Suprapubic skin (tissue), 4 donors: ENCODE measurements around the gene WDR45B. TPM values are rescaled to one million over a fixed set of nuclear protein-coding genes. Genes with fewer than 3 reads are reported as not detected.

ENCODE experiments used
- DNase-seq, 2 donors: peaks; one replicate each; pipeline ENCODE4 v3.0.0-alpha.2; 2019; ENCODE audit warnings: low spot score in 2 of 2
- H3K27ac ChIP-seq: fragments of 200-600 bp; sonication (generic); one replicate; pipeline ENCODE4 v1.5.1; 2019
- H3K27me3 ChIP-seq: fragments of 200-600 bp; sonication (generic); one replicate; pipeline ENCODE4 v1.5.1; 2019
- H3K36me3 ChIP-seq: fragments of 200-600 bp; sonication (generic); one replicate; pipeline ENCODE4 v1.5.1; 2019
- H3K4me1 ChIP-seq: fragments of 200-600 bp; sonication (generic); one replicate; pipeline ENCODE4 v1.5.1; 2019
- H3K4me3 ChIP-seq: fragments of 200-600 bp; sonication (generic); one replicate; pipeline ENCODE4 v1.5.1; 2019; ENCODE audit warnings: mild to moderate bottlenecking
- H3K9me3 ChIP-seq: fragments of 200-600 bp; sonication (generic); one replicate; pipeline ENCODE4 v1.5.1; 2019
- CTCF ChIP-seq, 2 donors: fragments of 200-600 bp in 1 of 2; fragments of 450-650 bp in 1 of 2; sonication (generic) in 1 of 2; IDR thresholded peaks; one replicate each; pipeline ENCODE4 v1.5.1; 2016 to 2019; ENCODE audit warnings: antibody characterized with exemption in 2 of 2, mild to moderate bottlenecking in 1 of 2, moderate library complexity in 1 of 2
- EP300 ChIP-seq: sonication (generic); formaldehyde crosslinking; IDR thresholded peaks from one replicate; pipeline ENCODE4 v1.6.1; 2017; ENCODE audit warnings: antibody characterized with exemption
- POLR2A ChIP-seq, 2 donors: fragments of 450-650 bp; IDR thresholded peaks; one replicate each; pipeline ENCODE4 v1.6.1; 2017; ENCODE audit warnings: antibody characterized with exemption in 2 of 2, mild to moderate bottlenecking in 2 of 2, moderate library complexity in 2 of 2
- POLR2AphosphoS5 ChIP-seq, 3 donors: sonication (generic); formaldehyde crosslinking; IDR thresholded peaks; one replicate each; pipeline ENCODE4 v1.6.1; 2017; ENCODE audit warnings: antibody characterized with exemption in 3 of 3
- WGBS: methylation state at CpG from one replicate; pipeline ENCODE4 v1.1.5; 2018; 5-methylcytosine and 5-hydroxymethylcytosine counted together
- total RNA-seq, 4 donors: library from RNA; depleted of rRNA; stranded (reverse); fragments of >200 nt; gene quantifications; one replicate each; pipeline ENCODE4 v1.1.0, GENCODE V29; 2016

The WDR45B gene
- total RNA-seq, 4 donors from 2014 or later: 70.1 to 96.8 (median 90.0) TPM

GRCh38 chr17:82640036-82640435 lies 8.2 kb downstream of the WDR45B start:
- no peaks in the 10 kb centered on the region for H3K27me3 ChIP-seq
- no peak overlapping the region for H3K4me3 ChIP-seq
- DNase-seq: no peak
- peaks cover 14% of the 10 kb centered on the region for H3K4me1 ChIP-seq
- H3K27ac ChIP-seq: no peak overlapping the region
- TF ChIP-seq POLR2AphosphoS5 (IDR thresholded peaks at IDR 0.05) (no peak), POLR2A (IDR thresholded peaks at IDR 0.05) (no peak), EP300 (no peak), CTCF (IDR thresholded peaks at IDR 0.05) (no peak)
- peaks cover 54% of the 10 kb centered on the region for H3K36me3 ChIP-seq
- no peaks in the 10 kb centered on the region for H3K9me3 ChIP-seq
- WGBS: 85% methylated on average over 5 of the region's 5 CpGs

- Histone ChIP-seq H3K4me1 (peaks cover 14% of the 10 kb centered on the region), H3K27ac (no peak overlapping the region), H3K36me3 (peaks cover 54% of the 10 kb centered on the region), H3K9me3 (no peaks in the 10 kb centered on the region), H3K4me3 (no peak overlapping the region), H3K27me3 (no peaks in the 10 kb centered on the region)
- DNase-seq: no peak
- TF ChIP-seq CTCF (IDR thresholded peaks at IDR 0.05) (no peak), POLR2AphosphoS5 (IDR thresholded peaks at IDR 0.05) (no peak), POLR2A (IDR thresholded peaks at IDR 0.05) (no peak), EP300 (no peak)
- 81% methylated on average over 13 of the region's 14 CpGs for WGBS
These were observed 8.6 kb downstream of the WDR45B start for GRCh38 chr17:82639628-82640027.

- no peaks in the 10 kb centered on the region for H3K9me3 ChIP-seq
- H3K36me3 ChIP-seq: peaks cover 45% of the 10 kb centered on the region
- no peak for DNase-seq
- H3K4me3 ChIP-seq: no peak overlapping the region
- no peaks in the 10 kb centered on the region for H3K27me3 ChIP-seq
- H3K4me1 ChIP-seq: peaks cover 14% of the 10 kb centered on the region
- 75% methylated on average over 5 of the region's 5 CpGs for WGBS
- H3K27ac ChIP-seq: no peak overlapping the region
- TF ChIP-seq CTCF (IDR thresholded peaks at IDR 0.05) (no peak), EP300 (no peak), POLR2AphosphoS5 (IDR thresholded peaks at IDR 0.05) (no peak), POLR2A (IDR thresholded peaks at IDR 0.05) (no peak)
These were observed 10.0 kb downstream of the WDR45B start for GRCh38 chr17:82638183-82638773.

GRCh38 chr17:82636626-82637598 lies 11.3 kb downstream of the WDR45B start:
- Histone ChIP-seq H3K9me3 (no peaks in the 10 kb centered on the region), H3K4me1 (peaks cover 14% of the 10 kb centered on the region), H3K36me3 (peaks cover 32% of the 10 kb centered on the region), H3K4me3 (no peak overlapping the region), H3K27me3 (no peaks in the 10 kb centered on the region), H3K27ac (peak overlapping the region; percentile 70)
- WGBS: 71% methylated on average over 16 of the region's 16 CpGs
- no peak for TF ChIP-seq POLR2AphosphoS5 (IDR thresholded peaks at IDR 0.05)
- no peak for TF ChIP-seq CTCF (IDR thresholded peaks at IDR 0.05)
- TF ChIP-seq EP300: no peak
- TF ChIP-seq POLR2A (IDR thresholded peaks at IDR 0.05): no peak
- DNase-seq: no peak

GRCh38 chr17:82633343-82633742 lies 14.9 kb downstream of the WDR45B start:
- Histone ChIP-seq H3K9me3 (no peaks in the 10 kb centered on the region), H3K36me3 (peaks cover 33% of the 10 kb centered on the region), H3K27me3 (no peaks in the 10 kb centered on the region), H3K4me3 (no peak overlapping the region), H3K4me1 (no peaks in the 10 kb centered on the region), H3K27ac (no peak overlapping the region)
- DNase-seq: no peak
- TF ChIP-seq EP300 (no peak), POLR2A (IDR thresholded peaks at IDR 0.05) (no peak)
